Cerebellar cortex (tissue), 1 donor: ENCODE results near the gene NME1.
"Not testable (repeated sequence)": the region's sequence is repeated elsewhere in the genome, so short reads cannot be mapped to it uniquely, and the experiment has no call there.

Experiments used
- DNase-seq: peaks from one replicate; pipeline ENCODE4 v3.0.0-alpha.2; 2015; ENCODE audit warnings: low spot score

The NME1 gene

DNA sequence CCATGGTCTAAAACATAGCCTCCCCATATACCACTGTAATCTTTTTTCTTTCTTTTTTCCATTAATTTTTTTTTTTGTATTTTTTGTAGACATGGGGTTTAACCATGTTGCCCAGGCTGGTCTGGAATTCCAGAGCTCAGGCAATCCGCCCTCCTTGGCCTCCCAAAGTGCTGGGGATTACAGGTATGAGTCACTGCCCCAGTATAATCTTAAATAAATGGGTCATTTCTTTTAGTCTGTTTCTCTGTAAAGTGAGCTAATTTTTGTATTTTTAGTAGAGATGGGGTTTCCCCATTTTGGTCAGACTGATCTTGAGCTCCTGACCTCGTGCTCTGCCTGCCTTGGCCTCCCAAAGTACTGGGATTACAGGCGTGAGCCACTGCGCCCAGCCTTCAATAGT lies 5.7 kb upstream of the NME1 start:
- no peak for DNase-seq

DNA sequence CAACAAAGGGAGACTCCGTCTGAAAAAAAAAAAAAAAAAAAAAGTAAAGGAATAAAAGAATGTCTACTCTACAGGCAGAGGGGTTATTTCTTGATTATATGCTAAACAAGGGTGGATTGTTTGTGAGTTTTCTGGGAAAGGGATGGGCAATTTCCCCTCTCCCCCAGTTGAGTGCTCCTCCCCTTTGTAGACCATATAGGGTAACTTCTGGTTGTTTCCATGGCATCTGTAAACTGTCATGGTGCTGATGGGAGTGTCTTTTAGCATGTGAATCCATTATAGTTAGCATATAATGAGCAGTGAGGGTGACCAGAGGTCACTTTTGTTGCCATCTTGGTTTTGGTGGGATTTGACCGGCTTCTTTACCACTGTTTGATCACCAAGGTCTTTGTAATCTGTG lies 4.2 kb upstream of the NME1 start:
- no peak for DNase-seq

DNA sequence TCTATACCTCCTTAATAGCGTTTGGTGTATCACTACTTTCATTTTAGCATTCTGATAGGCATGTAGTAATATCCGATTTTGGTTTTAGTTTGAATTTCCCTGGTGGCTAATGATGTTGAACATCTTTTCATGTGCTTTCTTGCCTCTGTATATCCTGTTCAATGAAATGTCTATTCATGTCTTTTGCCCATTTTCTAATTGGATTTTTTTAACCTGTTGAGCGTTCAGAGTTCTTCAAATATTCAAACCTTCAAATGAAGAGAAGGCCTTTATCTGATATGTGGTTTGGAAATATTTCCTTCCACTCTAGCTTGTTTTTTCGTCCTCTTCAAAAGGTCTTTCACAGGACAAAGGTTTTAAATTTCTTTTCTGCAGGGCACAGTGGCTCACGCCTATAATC lies 2.4 kb upstream of the NME1 start:
- DNase-seq: no peak

GRCh38 chr17:51152766-51153209 lies 571 bp upstream of the NME1 start:
- DNase-seq: no peak

DNA sequence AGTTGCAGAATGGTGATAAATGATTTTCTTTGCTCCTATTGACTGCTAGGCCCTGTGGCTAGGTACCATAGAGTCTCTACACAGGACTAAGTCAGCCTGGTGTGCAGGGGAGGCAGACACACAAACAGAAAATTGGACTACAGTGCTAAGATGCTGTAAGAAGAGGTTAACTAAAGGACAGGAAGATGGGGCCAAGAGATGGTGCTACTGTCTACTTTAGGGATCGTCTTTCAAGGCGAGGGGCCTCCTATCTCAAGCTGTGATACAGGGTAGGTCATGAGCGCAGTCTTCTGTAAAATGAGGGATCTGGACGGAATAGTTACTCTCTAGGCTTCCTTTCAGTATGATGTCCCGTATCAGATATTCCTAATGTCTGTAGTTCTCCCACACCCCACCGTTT lies 817 bp downstream of the NME1 start:
- no peak for DNase-seq

DNA sequence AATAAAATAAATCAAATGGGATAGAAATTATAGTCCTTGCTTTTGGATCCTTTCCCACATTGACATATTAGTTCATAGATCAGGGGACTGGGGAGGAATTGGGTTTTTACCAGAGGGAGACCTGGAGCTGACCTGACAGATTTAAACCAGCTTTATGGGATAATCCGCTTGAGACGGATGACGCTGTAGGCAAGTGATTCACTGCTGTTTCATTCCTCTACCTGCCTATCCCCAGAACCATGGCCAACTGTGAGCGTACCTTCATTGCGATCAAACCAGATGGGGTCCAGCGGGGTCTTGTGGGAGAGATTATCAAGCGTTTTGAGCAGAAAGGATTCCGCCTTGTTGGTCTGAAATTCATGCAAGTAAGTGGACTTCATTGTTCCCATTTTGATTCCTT lies 2.1 kb downstream of the NME1 start:
- no peak for DNase-seq

DNA sequence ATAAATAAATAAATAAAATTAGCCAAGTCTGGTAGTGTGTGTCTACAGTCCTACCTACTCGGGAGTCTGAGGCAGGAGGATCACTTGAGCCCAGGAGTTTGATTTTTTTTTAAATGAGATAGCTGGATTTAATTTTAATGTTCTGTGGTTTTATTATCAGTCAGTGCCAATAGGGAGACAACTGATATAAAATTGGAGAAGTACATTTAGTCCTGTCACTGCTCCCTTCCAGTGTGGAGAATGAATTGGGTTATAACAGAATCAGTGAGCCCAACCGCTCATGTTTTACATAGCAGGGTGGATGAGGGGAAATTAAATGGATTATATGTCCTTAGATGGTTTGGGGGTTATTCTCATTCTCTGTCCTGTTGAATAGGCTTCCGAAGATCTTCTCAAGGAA lies 6.2 kb downstream of the NME1 start:
- DNase-seq: no peak

- DNase-seq: no peak
Measured at GRCh38 chr17:51161541-51161940, 8.2 kb downstream of the NME1 start.

DNA sequence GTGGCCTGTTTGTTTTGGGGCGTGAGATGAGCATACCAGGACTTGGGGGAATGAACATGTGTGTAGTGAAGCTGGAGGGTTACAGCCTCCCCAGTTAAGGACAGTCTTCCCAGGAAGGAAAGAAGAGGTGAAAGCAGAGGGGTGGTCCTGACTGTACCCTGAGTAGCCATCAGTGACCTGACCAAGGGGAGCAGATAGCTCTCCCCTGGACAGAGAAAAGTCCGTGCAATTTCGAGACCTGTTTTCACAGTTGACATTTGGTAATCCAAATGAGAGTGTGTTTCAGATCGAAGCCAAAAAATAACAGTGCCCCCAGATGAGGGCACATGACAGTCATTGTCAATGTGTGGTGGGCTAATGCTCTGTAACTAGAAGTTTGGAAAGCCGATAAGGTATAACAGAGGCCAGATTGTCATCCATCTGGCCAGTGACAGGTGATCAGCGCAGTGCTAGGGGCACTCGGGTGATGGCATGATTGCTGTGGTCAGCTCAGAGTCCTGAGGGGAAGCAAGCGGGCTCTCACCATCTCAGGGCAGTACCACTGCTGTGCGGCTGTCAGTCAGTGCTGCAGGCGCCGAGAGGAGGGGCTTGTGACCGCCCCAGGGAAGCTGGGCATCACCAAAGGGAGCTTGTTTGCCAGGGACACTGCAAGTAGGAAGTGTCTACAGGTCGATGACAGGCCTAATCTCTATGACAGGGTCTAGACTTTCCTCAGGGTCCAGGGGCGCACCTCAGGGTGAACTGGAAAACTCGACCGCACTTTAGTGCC lies 11.7 kb downstream of the NME1 start:
- peak; percentile 49 for DNase-seq

- peak; percentile 59 for DNase-seq
Measured at GRCh38 chr17:51165680-51166197, 12.4 kb downstream of the NME1 start.

- DNase-seq: peak; percentile 79
Measured at GRCh38 chr17:51166198-51166986, 13.0 kb downstream of the NME1 start, which contains the start of gene NME2. Gene NME2, plus strand, starts transcription at chr17:51166411. Its CDS starts 420 bp downstream, at chr17:51166831.

GRCh38 chr17:51166987-51167931 lies 13.9 kb downstream of the NME1 start:
- peak; percentile 39 for DNase-seq

DNA sequence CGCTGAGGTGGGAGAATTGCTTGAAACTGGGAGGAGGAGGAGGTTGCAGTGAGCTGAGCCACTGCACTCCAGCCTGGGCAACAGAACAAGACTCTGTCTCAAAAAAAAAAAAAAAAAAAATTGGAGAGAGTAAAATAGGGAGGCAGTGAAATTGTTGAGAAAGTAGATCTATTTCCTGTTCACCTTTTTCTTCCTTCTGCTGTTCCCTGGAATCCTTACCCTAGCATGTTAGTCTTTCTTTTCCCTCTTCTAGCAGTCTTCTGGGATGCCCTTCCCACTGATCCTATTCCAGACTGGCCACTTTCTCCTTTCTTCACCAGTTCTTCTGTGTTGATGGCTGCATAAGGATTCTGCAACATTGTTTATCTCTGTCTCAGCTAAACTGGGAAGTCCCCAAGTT lies 16.0 kb downstream of the NME1 start:
- no peak for DNase-seq

DNA sequence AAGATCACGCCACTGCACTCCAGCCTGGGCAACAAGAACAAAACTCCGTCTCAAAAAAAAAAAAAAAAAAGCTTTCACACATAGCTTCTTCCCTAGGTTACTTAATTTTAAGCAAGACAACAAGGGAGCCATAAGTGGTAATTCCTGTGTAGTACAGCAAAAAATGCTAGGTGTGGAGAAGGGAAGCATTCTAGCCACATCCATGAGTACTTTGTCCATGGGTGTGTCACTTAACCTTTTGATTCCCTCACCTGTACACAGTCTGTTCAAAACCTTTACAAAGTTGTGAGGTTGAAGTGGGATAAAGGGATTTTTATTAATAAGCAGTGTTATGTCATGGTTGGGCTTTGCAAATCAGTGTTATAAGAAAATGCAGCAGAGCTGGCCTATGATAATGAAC lies 17.4 kb downstream of the NME1 start:
- DNase-seq: no peak

- not testable (repeated sequence) for DNase-seq
Measured at GRCh38 chr17:51172030-51172429, 18.7 kb downstream of the NME1 start.

- DNase-seq: no peak
Measured at GRCh38 chr17:51180486-51180885, 27.1 kb downstream of the NME1 start.

- no peak for DNase-seq
Measured at GRCh38 chr17:51184124-51184523, 30.8 kb downstream of the NME1 start.

GRCh38 chr17:51185763-51186332 lies 32.5 kb downstream of the NME1 start:
- no peak for DNase-seq

DNA sequence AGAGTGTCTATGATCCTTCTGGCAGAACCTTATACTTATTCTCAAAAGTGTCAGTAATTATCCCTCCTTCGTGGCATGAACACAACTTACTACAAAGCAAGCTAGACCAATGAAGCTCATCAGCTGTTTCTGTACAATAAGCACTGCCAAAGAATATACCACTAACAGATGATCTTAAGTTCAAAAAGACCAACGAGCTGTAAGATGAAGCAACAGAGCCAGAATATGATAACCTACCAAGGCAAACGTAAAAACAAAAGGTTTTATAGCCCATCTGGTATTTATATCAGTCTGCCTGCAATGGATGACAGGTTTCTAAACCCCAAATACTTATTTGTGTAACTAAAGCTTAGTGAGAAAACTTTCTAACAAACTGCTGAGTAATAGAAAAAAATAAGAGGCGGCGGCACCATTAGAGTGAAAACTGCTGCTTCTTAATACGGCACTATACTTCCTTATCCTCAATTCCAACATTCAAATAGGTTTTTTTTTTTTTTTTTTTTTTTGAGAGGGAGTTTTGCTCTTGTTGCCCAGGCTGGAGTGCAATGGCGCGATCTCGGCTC lies 35.0 kb downstream of the NME1 start:
- DNase-seq: no peak

- DNase-seq: no peak
Measured at GRCh38 chr17:51189162-51189561, 35.8 kb downstream of the NME1 start.

DNA sequence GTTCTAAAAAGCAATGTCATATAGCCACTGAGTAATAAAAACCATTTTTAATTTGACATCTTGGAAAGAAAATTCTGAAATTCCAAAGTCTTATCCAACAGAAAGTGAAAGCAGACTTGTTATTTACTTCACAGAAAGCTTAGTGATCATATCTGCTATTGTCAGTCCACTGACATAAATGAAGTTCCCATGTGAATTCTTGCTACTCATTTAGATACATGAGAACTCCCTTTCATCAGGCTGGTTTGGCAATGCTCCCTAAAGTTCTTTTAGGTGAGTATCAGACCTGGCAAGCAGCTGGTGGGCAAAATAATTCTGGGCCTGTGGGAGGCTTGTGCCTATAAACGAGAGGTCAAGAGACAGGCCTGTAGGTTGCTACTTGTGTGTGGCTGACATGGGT lies 36.3 kb downstream of the NME1 start:
- no peak for DNase-seq
